GM19351 (cell line): ENCODE results near the gene THSD4.

ENCODE experiments used
- ATAC-seq: cut with Tn5 transposase; IDR thresholded peaks from one replicate; pipeline ENCODE4 v1.9.1; 2021; ENCODE audit warnings: mild to moderate bottlenecking, moderate library complexity; ENCODE audit not compliant: unreplicated experiment

The THSD4 gene

DNA sequence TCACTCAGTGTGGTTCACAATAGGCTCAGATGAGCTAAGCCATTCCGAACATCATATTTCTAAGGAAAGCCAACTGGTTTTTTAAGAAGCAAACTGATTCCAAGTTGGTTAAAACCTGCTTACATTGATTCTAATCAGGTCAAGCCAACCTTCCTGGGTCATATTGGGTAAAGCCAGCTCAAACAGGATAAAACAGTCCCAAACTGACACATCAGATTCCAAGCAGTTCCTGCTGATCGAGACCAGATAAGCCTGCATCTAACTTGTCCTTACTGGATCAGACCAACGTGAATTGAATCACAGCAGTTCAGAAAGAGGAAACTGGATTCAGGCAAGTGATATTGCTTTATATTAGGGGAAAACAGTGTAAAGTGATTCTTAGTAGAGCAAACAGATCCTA lies 18.6 kb upstream of the THSD4 start:
- no peak for ATAC-seq

DNA sequence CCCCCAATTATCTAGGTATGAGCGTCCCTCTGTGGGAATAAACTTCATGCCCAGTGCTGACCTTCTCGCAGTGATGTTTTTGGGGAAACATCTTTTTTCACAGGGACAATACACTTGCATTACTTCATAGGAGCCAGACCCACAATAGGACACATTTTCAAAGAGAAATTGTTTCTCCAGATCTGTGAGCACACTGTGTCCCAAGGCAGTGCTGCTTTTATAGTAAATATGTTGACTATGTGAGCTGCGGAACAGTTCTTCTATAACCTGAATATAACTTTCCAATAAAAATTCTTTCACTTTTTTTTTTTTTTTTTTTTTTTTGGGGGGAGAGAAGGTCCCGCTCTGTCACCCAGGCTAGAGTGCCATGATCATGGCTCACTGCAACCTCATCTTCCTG lies 17.4 kb upstream of the THSD4 start:
- ATAC-seq: no peak

DNA sequence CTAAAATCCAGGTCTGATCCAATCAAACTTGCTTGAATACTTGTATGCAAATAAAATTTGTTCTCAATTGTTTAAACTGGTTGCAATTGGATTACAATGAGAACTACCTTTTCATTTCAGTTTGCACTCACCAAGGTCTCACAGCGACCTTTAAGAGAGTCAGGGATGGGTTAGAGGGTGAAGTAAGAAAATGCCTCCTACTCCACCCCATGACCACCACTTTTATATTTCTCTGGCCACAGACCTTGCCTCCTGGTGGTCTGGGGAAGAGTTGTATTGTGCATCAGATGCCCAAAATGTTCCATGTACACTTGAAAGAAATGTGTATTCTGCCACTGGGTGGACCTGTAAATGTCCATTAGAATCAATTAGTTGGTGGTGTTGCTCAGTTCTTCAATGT lies 16.4 kb upstream of the THSD4 start:
- no peak for ATAC-seq

DNA sequence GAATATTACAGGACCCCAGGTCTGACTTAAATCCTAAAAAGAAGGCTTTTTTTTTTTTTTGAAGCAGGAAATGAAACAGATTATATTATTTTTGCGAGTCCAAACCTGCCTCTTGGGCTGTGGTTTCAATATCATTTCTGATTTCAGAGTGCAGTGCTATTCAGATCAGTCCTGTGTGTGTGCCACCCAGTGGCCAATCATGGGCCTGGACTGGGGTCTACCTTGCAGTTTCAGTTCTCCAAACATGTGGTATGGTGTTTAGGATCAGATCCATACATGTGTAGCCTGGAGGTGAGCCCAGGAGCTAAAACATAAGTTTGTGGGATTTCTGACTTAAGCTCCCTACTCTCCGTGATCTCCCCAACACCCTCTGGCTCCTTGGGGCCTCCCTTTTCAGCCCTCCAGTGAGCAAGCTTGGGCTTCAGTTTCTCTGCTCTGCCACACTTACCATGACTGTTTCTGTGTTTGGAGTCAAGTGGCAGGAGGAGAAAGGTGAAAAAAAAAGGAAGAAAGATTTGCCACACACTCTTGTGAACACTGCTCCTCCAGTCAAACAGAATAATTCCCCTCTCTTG lies 12.1 kb upstream of the THSD4 start:
- peak; percentile 78 for ATAC-seq

DNA sequence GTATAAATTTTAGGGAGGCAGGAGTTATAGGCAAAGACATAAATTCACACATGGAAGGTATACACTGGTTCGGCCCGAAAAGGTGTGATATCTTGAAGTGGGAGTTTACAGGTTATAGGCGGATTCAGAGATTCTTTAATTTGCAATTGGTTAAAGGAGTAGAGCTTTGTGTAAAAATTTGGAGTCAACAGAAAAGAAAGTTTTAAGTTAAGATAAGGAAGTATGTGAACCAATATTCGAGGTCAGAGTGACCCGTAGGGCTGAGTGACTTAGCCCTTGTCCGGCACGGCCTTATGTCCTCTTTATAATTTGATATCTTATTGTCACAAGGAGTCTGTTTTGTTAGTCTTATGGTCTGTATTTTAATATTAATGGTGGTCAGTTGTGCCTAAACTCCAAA lies 10.6 kb upstream of the THSD4 start:
- ATAC-seq: no peak

DNA sequence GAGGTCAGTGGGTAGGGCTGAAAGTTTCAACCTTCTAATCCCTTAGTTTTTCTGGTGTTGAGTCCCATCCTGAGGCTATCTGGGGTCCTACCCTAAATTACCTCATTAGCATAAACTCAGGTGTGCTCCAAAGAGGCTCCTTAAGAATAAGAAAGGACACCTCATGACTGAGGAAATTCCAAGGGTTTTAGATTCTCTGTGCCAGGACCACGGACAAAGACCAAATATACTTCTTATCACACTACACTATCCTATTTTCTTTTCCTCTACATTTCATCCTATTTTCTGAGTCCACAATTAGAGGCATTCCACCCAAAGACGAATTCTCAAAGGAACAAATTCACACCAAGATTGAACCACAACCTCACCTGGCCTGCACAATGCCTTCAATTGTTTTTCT lies 9.8 kb upstream of the THSD4 start:
- ATAC-seq: no peak

DNA sequence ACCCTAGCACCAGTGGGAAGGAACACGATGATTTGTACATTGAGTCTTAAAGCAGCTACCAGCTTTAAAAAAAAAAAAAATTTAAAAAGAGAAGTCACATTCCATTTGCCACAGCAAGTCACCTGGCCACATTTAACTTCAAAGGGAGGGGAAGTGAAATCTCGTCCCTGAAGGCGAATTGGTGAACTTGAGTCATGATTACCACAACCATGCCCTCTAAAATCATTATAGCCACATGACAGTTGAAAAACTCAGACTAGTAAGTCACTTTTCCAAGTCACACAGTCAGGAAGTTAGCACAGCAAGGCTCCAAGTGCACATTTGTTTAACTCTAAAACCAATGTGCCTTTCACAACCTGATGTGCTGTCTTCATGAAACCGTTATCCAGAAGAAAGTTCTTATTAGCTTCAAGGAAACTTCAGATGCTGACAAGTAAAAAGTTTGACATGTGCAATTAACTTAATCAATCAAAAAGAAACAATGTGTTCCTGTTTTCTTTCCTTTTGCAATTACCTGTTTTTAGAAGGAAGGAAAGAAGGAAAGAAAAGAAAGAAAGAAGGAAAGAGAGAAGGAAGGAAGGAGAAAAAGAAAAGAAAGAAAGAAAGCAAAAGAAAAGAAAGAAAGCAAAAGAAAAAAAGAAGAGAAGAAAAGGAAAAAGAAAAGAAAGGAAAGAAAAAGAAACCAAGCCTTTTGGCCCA lies 8.3 kb upstream of the THSD4 start:
- ATAC-seq: no peak

DNA sequence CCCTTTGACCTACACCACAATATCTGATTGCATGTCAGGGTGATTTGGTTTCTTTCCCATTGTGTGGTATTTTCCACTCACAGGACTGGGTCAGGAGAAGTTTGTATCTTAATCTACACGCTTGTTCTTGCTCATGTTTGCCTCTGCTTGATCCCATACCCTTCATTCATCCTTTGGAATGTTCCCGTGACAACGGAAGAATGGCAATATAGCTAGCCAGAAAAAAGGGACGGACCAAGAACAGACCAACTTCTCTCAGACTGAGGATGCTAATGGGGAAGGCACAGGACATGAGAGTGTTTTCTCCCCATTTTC lies 7.8 kb upstream of the THSD4 start:
- ATAC-seq: no peak

DNA sequence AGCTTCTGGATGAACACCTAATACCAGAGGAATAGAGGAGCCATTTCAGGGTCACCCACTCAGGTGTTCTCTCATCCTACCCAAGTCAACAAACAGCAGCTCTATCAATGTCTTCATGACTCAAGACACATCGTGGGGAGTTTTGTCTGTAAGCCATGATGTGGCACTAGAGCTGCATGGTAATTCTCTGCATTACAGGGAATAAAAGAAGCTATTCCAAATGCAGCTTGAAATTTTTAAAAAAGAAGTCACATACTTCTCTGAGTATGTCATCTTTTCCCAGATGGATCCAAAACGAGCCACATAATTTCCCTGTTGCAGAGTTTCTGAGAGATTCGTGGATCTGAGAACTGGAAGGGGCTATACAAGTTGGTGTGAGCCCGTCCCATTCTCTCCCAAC lies 6.1 kb upstream of the THSD4 start:
- ATAC-seq: no peak

DNA sequence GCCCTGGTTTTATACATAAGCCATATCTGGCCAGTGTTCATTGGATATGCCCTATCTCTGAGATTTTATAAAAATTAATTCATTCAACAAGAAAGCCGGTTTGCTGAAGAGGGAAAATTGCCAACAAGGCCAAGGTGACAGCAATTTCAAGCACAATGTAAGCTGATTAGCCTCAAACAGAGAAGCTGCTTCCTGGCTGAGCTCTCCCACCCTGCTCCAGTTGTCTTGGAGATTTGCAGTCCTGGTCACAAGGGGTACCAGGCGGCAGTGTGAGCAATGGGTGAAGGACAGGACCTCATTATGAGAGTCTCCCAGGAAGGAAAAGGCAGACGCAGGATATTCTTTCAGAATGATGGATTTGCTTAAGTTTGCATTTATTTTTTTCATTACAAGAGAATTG lies 5.4 kb upstream of the THSD4 start:
- no peak for ATAC-seq

DNA sequence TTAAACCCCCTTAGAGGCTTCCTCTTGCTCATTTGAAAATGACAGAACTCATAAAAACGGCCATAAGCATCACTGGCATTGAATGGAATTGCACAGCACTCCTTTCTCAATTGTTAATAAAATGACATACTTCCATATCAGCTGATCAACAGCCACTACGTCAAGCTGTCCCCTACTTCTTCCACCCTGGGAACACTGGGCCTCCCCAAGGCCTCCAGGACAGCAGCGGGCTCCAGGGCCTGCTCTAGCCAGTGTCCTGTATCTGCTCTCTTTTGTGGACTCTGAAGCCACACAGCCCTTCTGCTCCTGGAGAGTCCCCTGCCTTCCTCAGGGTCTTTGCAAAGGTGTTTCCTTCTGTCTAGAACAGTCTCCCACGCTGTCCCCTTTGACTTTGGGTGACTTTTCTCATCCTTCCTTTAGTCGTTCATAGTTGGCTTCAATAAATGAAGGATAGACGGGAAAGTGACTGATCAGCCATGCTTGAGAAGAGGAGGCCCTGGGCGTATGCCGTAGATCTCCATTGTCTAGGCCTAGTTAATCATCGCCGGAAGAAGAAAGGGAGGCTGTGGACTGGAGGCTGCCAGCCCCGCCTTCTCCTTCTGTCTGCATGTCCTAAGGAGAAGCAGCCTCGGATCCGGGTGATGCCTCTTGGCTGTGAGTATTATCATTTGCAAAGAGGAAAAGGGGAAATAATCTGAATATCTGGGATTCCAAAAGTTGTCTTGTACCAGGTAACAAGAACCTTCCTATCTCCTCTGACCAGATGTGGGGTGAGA lies 4.7 kb upstream of the THSD4 start:
- ATAC-seq: no peak

DNA sequence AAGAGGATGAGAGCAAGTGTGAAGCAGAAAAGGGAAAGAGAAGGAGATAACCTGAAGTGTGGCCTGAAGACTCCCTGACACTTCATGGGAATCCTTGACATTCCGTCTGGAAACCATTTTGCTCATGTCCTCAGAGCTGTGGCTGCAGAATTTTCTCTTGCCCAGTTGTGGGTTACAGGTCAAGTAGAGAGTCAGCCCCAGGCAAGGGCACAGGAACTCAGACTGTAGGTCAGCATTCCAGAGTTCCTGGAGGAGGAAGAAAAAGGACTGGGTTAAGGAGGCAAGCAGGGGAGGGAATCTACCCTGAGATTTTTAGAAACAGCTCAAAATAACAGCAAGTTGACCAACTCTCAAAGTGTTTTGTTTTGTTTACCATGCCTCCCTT lies 4.1 kb upstream of the THSD4 start:
- no peak for ATAC-seq

DNA sequence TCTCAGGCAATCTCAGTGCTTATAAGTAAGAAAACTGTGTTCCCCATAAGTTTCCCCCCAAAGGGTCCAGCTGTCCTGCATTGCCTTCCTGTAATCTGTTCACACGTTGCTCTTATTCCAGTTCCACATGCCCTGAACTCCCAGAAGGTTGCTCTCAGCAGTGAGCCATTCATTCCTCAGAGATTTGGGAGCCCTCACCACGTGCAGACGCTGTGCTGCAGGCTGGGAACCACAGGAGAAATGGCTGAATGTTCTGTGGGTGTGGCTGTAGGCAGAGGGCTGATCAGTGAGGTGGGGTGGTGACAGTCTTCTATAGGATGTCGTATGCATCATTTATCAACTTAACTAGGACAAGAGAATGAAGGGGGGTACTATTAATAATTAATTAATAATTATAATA lies 3.3 kb upstream of the THSD4 start:
- no peak for ATAC-seq

DNA sequence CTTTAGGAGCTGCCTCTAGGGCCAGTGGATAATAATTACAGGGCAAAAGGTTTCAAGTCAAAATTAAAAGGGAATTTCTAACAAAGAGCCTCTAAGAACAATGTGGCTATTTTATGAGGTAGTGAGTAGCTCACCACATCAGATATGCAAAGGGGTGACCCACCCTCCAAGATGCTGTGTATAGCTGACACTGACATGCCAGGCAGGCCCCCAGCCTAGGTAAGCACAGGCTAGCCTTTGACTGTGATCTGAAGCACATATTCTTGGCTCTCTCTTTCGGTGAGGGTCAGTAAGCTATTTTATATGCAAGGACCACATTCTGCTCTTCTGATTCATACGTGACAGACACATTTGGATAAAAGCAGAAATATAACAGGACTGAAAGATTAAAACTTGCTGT lies 2.8 kb upstream of the THSD4 start:
- no peak for ATAC-seq

DNA sequence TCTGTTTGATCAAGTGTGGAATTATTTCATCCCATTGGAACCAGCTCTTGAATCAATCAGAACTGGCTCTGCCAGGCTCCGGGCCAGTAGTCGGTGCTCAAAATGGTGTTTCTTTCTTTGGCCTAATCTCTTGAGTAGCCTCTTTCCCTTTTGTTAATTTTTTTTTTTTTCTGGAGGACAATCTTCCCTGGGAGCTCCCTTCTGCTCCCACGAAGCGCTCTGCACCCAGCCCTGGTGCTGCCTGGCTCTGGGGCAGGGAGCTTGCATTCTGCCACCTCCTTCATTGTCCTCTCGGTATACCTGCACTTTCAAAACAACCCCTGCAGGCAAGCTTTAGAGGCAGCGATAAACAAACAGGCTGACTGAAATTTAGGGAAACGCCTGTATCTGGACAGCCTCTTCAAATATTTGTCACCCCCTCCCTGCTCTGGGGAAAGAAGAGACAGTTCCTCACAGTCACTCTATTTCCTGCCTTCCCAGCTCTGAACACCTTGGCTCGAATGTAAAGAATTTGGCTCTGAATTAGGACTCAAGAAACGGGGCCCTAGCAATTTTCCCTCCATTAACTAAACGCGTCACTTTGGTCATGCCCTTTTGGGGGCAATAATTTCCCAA lies 1.1 kb upstream of the THSD4 start:
- ATAC-seq: no peak

DNA sequence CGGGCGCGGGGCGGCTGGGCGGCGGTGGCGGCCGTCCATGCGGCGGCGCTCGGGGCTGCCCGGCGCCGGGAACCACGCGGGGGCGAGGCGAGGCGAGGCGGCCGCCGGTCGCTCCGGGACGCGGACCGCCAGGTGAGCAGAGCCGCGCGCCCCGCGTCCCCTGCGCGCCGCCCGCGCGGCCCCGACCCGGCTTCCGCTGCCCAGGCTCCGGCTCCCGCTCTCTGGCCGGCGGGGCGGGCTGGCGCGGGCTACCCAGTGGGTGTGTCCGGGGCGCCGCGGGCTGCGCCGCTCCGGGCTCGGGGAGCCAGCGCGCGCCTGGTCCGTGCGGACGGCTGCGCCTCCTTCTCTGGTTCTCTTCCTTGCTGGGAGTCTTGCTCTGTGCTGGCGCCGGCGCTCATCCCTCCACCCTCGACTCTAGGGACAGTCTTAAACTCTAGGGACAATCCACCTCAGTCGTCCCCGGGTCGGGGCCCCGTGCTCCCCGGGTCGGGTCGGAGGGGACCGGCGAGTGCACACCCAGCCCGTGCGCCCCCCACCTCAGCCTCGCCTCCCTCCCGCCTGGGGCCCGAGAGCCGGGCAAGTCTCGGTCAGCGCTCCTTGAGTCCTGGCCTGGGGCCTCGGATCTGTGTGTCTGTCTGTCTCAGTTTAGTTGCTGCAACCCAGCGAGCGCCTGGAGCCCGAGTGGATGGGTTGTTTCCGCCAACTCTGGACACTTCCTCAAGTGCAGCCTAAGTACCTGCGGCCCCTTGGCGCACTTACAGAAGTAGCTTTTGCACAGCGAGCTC lies 488 bp downstream of the THSD4 start:
- peak; percentile 57 for ATAC-seq

DNA sequence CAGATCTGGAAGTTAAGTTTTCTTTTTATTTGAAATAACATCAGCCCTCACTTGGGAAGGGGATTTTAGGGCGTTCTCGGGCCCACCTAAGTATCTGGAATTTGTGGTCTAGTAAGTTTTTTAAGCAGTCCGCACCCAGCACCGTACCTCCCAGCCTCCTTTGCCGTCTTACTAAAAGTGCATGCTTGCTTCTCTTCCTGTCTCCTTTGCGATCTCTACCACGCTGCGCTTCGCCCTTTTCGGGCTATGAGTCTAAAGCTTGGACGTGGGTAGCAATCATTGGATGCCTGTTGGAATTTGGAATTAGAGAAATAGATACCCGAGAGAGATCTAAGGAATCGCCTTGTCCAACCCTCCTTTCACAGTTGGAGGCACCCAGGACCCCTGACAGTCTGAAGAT lies 1.1 kb downstream of the THSD4 start:
- no peak for ATAC-seq

DNA sequence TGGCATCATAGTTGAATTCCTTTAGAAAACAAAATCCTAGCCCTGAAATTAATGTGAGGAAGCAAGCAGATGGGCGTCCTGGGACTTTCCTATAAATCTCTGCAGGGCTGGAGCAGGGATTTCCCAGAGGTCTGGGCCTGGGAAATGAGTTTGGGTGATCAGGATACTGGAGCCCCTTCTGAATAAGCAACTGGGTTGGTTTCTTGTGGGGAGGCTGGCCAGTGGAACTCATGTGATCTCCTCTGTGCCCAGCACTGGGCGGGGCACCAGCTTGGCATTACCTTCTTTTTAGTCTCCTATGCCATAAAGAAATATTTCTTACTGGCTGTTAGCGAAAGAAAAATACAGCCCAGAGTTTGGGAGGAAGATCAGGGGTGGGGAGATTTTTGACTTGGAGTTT lies 1.7 kb downstream of the THSD4 start:
- ATAC-seq: no peak

DNA sequence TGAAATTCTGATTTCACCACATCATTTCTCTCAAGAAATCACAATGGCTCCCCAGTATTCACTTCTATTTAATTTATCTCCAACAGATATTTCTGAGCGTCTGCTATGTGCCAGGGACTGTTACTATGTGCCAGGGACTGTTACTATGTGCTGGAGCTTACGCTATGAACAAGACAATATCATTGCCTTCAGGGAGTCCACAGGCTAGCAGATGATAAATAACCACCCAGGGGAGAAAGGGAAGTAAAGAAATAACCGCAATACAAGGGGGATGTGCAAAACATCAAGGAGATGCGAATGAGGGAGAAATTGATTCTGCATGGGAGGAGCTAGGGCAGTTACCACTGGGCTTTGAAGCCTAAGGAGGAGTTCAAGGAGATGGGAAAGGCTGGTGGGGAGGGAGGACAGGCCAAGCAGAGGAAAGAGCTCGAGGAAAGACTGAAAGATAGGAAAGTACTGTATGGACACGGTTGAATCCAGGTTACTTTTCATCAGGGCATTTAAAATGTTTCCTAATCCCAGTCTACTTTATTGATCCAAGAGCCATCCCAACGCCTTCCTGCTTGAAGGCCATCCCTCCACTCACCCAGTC lies 2.5 kb downstream of the THSD4 start:
- no peak for ATAC-seq

DNA sequence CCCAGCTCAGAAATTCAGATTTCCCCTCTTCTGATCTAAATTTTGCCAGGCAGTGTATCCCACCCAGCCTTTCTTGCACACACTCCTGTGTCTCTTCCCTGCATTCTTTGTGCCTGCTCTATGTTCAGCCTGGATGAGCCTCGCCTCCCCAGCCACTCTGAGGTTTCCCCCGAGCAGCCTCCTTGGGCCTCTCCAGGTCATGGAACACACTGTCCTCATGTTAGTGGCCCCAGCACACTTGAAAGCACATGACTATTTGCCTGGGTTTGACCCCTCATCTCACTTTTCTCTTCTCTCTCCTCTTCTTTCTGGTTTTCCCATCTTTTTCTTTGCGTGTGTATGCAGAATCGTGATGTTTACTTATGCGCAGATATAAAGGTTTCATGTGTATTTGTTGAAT lies 3.1 kb downstream of the THSD4 start:
- no peak for ATAC-seq
